ENCODE measurements around the gene CAV1. TPM values are rescaled to one million over a fixed set of nuclear protein-coding genes. Genes with fewer than 3 reads are reported as not detected.

CAV1 gene
- total RNA-seq (2022; extraction: Qiagen RNA extraction), result 574 to 718 TPM (median 675 TPM) in 5 replicates

GRCh38 chr7:116524609-116525297, at the start of gene CAV1:
CAV1 (plus strand) TSS chr7:116525036; CDS start chr7:116525063, 27 bp downstream.

GRCh38 chr7:116499168-116500077, 25.4 kb upstream of the CAV1 start, which contains the start of gene CAV2:
CAV2 (plus strand) TSS chr7:116499738; CDS start chr7:116499782, 44 bp downstream.

Other genes starting within 250 kb of the CAV1 start
- gene CAV2, start 25.3 kb upstream of the CAV1 start, total RNA-seq (2022; extraction: Qiagen RNA extraction), result 168 to 193 TPM (median 191 TPM) in 5 replicates
- 68.4 to 99.2 TPM (median 83.8 TPM) in 5 replicates for gene MET, start 147.2 kb downstream of the CAV1 start, total RNA-seq (2022; extraction: Qiagen RNA extraction)

Data from A549 treated with dexamethasone at 1 μM for 4 hours (cell line).